Ureter (tissue), 1 donor: ENCODE measurements around the gene NTRK2. TPM values are rescaled to one million over a fixed set of nuclear protein-coding genes. Genes with fewer than 3 reads are reported as not detected.
A peak's percentile ranks its signal among the peaks of the same experiment; 100 is the strongest.

Experiments
- DNase-seq: peaks from one replicate; pipeline ENCODE4 v3.0.0-alpha.2; 2020; ENCODE audit warnings: low spot score
- total RNA-seq: library from RNA; stranded (reverse); gene quantifications from one replicate; pipeline ENCODE4 v1.2.4, GENCODE V29; 2023
- donor health status: DM: yes; HTN: yes; CAD: no.

NTRK2 gene
- total RNA-seq, 1 donor from 2014 or later = 3.0 TPM

DNA sequence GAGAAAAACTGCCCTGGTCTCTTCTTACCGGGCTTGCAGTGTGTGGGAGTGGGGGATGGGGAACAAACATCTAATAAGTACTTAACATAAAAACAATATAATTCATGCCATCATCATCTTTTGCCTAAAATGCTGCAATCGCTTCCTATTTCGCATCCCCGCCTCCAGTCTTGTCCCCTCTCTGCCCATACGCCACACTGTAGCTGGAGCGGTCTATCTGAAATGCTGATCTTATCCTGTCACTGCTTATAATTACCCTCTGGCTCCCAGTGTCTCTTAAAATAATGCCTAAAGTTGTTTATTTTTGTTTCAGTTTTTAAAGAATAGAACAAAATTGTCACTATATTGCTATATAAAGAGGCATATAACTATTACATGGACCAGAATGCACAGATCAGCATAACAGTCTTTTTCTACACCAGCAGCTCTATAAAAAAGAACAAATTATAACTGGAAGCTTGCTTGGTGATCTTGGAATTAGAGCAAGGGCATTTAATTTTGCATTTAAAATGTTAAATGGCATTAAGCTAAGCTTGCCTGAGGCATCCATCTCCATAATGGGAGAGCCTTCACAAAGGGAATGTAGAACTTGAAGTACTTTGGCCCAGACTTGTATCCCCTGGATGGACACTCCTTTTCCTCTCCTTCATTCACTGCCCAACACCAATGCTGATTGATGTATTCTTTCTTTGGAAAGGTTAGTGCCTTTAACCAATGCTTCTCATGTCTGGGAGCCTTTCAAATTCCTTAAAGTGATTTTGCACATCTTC lies 12.2 kb downstream of the NTRK2 start:
- no peak for DNase-seq

DNA sequence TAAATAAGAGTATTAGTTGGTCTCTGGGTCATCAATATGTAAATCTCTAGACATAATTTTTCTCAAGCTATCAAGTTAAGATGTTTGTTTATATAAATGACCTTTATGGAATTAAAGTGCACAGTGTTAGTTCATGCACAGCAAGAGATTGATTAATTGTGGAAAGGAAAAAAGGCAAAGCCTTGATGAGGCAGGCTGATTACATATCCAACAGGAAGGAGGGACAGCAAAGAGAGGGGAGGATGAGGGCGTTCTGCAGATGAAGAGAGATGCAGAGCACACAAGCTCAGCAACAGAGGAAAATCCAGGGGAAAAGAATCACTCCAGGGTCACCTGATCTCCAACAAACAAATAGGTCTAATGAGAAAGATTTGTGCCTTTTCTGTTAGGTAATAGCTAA lies 16.5 kb downstream of the NTRK2 start:
- DNase-seq = no peak

GRCh38 chr9:84688956-84689355 lies 19.4 kb downstream of the NTRK2 start:
- DNase-seq = no peak

DNA sequence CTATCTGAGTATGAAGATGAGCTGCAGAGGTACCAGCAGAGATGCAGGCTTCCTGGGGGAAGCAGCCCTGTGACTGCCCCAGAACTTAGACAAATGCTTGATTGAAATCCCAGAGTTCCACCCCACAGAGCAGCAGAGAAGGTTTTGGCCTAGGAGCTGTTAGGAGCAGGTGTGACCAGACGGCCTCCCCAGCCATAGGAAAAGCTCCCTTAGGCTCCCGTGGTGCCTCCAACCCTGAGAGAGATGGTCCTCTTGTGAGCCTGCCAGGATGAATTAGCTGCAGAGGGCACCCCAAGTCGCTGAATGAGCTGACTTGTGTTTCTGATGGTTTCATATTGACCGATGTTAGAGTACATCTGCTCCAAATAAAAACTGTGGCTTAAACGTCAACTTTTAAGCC lies 22.1 kb downstream of the NTRK2 start:
- DNase-seq = no peak

DNA sequence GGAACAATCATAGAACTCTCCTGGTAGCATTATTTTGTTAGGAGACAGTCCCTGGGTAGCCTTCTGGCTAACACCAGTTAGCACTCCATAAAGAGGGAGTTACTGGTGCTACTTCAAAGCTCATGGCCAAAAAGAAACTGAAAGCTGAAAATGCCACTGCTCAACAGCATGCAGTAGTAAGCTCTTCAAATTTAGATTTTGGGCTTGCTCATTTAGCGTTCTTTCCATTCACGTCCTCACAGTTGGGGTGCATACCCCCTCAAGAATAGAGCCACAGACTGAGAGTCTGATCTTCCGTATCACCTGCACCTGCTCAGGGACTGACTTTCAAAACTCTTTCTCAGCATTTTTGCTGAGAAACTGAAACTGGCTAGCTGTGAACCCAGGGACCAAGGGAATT lies 24.7 kb downstream of the NTRK2 start:
- no peak for DNase-seq

DNA sequence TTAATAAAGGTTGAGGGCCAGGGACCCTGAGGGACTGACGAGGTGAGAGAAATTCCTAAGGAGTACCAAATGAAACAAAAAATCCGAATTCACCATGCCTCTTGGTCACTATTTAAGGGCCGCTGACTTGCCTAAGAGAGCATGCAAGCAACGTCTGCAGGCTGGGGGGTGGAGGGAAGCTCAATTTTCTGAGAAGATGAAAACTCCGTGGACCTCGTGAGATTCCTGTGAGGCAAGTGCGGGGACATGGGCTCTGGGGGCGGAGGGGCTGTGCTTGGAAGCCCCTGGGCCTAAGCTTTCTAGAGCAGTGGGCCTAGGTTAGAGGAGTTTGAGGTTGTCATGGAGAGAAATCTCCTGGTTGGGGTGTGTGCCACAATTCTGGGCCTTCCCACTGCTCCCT lies 27.5 kb downstream of the NTRK2 start:
- no peak for DNase-seq

GRCh38 chr9:84697509-84698114 lies 28.1 kb downstream of the NTRK2 start:
- DNase-seq = peak; percentile 62

GRCh38 chr9:84698323-84698722 lies 28.8 kb downstream of the NTRK2 start:
- no peak for DNase-seq

DNA sequence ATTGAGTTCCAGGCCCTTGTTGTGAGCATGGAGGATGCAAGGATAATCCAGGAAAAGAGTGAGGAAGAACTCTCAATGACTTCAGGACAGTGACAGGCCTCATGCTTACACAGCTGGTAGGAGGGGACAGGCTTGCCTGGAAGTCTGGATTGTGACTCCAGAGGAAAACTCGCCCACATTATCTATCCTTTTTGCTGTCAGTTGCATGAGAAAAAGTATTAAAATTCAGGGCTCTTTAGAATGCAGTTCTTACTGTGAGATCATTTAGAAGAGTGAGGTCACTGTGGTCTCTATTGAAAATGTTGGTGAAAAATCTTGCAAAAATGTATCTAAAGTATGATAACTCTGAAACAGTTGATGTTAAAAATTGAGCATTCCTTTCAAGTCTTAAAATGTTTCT lies 30.5 kb downstream of the NTRK2 start:
- no peak for DNase-seq

- no peak for DNase-seq
Observed at GRCh38 chr9:84701801-84702200, 32.3 kb downstream of the NTRK2 start.

GRCh38 chr9:84702471-84702870 lies 32.9 kb downstream of the NTRK2 start:
- no peak for DNase-seq

DNA sequence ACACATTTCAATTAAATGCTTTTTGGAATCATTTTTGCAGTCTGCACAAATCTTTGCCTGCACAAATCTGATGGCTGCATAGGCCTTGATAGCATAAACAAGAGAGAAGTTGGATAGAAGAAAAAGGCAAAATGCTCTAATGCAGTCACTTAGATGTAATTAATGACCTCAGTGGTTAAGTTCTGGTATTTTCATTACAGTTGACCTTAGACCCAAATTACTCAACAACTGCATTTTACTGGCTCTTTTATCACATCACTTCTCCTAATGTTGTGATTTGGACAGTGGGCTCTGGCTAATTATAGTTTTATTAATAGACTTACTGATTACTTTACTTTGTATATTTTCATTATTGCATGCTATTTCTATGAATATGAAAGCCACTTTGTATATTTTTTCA lies 34.3 kb downstream of the NTRK2 start:
- DNase-seq = no peak

DNA sequence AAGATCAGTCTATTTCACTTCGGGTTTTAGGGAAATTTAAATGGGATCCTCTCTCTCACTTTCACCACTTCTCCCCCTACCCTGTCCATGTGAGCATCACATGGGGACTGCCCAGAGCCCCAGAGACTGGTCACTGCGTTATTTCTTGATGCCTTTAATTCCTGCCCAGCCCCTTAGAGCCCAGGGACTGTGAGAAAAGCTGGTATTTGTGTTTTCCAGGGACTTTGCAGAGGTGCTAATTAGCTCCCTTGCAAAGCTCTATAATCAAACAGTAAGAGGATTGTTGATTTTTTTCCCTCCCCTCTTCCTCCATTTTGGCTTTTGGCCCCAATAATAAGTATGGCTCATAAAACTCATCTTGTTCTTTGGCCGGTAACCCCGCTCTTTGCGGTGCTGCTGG lies 35.6 kb downstream of the NTRK2 start:
- no peak for DNase-seq

DNA sequence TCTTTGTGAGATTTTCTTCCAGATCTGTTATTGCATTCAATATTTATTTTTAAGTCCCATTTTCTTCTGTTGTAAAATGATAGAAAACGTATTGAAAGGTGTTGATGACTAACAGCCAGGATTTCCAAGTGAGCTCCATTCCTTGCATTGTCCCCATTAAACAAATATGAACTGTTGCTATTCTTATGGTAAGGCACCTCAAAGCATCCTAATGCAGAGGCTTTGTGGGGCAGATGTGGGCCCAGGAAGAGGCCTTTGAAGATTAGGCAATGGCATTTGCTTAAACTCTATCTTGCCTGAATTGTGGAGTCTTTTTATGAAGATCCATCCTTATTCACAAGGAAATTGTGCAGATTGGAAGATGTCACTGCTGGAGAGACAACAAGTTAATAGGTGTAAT lies 38.9 kb downstream of the NTRK2 start:
- no peak for DNase-seq

DNA sequence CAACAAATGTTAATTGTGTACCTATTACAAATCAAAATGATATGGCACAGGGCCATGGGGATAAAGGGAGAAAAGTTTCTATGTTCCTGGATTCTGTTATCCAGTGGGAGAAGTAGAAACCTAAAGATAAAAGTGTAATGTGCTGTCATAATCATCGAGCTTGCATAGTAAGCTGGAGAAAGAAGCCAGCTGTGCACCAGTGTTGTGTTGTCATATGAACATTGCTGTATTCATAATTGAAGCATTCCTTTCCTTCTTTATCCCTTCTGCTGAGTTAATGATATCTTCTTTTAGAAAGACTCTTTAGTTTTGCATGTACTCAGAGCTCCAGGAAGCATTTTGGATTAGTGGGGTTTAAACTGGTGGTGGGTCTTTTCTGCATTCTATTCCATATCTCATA lies 39.5 kb downstream of the NTRK2 start:
- no peak for DNase-seq

GRCh38 chr9:84710701-84711397 lies 41.3 kb downstream of the NTRK2 start:
- no peak for DNase-seq

GRCh38 chr9:84711398-84711777 lies 41.9 kb downstream of the NTRK2 start:
- DNase-seq = no peak

- peak; percentile 73 for DNase-seq
Observed at GRCh38 chr9:84711936-84712335, 42.4 kb downstream of the NTRK2 start.

DNA sequence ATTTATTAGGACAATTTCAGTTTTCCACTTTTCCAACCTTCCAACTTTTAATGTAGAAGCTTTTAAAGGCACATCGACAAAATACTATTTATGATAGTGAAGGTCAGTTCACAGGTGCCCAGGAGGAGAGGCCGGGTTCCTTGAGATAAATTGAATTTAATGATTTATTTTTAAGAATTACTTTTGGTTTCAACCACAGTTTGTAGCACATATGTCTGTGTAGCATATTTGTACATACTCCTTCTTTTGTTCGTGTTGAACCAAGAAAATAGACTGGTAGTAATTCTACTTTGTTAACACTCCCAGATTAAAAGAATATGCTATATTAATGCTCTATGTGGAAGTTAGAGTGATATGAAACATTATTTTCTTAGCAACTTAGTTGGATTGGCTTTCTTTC lies 46.7 kb downstream of the NTRK2 start:
- DNase-seq = no peak

- no peak for DNase-seq
Observed at GRCh38 chr9:84718476-84718875, 48.9 kb downstream of the NTRK2 start.

- DNase-seq = no peak
Observed at GRCh38 chr9:84722388-84722989, 53.0 kb downstream of the NTRK2 start.

- DNase-seq = no peak
Observed at GRCh38 chr9:84723426-84723825, 53.9 kb downstream of the NTRK2 start.

DNA sequence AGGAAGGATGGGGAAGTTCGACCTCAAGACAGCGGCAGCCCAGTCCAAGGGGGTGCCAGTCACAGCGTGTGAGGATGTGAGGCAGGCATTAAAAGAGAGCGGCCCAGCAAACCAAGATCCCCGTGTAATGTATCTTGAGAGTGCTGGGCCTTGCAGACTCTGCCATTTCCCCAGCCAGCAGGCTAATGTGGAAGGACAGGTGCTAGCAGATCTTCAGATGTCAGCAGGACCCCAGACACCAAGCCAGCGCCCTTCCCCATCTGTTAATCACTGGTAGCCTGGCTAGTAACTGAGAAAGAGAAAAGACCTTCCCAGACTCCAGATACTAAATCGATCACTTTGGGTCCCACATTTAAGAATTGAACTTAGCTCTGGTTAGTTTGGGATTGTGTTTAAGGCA lies 62.2 kb downstream of the NTRK2 start:
- DNase-seq = no peak
